ENCODE measurements around the gene CHRM2.

The CHRM2 gene

DNA sequence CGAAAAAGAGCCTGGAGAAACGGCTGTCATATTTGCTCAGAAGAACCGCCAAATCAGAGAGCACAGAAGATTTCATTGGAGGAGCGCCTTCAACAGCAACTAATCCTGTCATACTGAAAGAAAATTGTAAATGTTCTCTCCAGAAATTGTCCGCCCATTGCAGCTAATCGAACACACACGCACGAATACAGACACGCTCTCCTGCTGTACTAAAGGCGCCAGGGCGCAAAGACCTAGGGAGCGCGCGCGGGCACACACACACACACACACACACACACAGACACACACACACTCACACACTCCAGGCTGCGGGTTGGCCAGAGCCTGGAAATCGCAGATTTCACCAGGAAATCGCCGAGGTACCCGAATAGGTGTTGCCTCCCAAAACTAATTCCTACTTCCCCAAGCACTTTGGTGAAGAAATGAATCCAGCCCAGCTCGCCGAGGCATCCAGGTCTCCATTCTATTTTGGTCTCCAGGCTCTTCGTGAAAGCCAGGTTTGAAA is at the start of gene CHRM2:
Gene CHRM2 (plus strand): TSS at position 157 of the 505 bp plus-strand sequence. CDS start 146,214 bp downstream, outside the sequence.
- no peak for TF ChIP-seq YY1 (IDR thresholded peaks at IDR 0.05; ENCODE audit: low read depth)
- TF ChIP-seq EP300 (IDR thresholded peaks at IDR 0.05; ENCODE audit: borderline replicate concordance), result no peak
- no peak for TF ChIP-seq CEBPB (IDR thresholded peaks at IDR 0.05)
- no peak for TF ChIP-seq ZBTB7A (IDR thresholded peaks at IDR 0.05; ENCODE audit: low read depth)
- TF ChIP-seq CREB1 (IDR thresholded peaks at IDR 0.05; ENCODE audit: low read depth), result no peak
- no peak for TF ChIP-seq RAD21 (IDR thresholded peaks at IDR 0.05; ENCODE audit: low read depth)
- no peak for TF ChIP-seq NFIC (IDR thresholded peaks at IDR 0.05)

DNA sequence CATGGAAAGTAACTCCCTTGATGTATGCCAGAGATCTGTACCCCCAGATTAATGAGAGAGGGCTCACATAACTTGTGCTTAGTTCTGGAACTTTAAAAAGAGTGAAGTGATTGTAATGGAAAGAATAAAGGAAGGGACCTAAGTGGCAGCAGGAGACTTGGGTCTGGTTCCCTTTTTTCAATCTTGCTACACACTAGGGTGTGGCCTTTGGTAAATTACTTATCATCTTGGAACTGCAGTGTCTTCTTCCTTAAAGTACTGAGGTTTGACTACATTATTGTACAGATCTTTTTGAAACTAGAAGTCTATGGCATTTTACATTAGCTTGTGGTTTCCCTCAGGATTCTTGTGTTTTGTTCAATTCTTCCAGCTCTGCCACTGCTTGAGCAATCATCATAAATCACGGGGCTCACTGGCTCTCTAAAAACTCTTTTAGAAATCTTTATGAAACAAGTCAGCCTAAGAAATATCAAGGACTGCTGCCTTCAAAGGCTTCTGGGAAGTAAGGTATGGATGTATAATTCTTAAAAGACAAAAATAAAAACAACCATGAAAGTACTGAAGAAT is 22.5 kb upstream of the CHRM2 start:
- TF ChIP-seq TCF12 (IDR thresholded peaks at IDR 0.05; ENCODE audit: low read depth) (no peak), NFIC (IDR thresholded peaks at IDR 0.05) (no peak), ZBTB7A (IDR thresholded peaks at IDR 0.05; ENCODE audit: low read depth) (no peak), YY1 (IDR thresholded peaks at IDR 0.05; ENCODE audit: low read depth) (no peak), TEAD4 (IDR thresholded peaks at IDR 0.05) (no peak), CEBPB (IDR thresholded peaks at IDR 0.05) (no peak), FOXM1 (IDR thresholded peaks at IDR 0.05; ENCODE audit: borderline replicate concordance, low read depth) (no peak), EGR1 (IDR thresholded peaks at IDR 0.05) (no peak), USF1 (IDR thresholded peaks at IDR 0.05) (no peak), TAF1 (IDR thresholded peaks at IDR 0.05; ENCODE audit: low read depth) (no peak)
- TF ChIP-seq, protein P1, sequence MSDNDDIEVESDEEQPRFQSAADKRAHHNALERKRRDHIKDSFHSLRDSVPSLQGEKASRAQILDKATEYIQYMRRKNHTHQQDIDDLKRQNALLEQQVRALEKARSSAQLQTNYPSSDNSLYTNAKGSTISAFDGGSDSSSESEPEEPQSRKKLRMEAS (IDR thresholded peaks at IDR 0.05), result no peak
- TF ChIP-seq, protein P2, sequence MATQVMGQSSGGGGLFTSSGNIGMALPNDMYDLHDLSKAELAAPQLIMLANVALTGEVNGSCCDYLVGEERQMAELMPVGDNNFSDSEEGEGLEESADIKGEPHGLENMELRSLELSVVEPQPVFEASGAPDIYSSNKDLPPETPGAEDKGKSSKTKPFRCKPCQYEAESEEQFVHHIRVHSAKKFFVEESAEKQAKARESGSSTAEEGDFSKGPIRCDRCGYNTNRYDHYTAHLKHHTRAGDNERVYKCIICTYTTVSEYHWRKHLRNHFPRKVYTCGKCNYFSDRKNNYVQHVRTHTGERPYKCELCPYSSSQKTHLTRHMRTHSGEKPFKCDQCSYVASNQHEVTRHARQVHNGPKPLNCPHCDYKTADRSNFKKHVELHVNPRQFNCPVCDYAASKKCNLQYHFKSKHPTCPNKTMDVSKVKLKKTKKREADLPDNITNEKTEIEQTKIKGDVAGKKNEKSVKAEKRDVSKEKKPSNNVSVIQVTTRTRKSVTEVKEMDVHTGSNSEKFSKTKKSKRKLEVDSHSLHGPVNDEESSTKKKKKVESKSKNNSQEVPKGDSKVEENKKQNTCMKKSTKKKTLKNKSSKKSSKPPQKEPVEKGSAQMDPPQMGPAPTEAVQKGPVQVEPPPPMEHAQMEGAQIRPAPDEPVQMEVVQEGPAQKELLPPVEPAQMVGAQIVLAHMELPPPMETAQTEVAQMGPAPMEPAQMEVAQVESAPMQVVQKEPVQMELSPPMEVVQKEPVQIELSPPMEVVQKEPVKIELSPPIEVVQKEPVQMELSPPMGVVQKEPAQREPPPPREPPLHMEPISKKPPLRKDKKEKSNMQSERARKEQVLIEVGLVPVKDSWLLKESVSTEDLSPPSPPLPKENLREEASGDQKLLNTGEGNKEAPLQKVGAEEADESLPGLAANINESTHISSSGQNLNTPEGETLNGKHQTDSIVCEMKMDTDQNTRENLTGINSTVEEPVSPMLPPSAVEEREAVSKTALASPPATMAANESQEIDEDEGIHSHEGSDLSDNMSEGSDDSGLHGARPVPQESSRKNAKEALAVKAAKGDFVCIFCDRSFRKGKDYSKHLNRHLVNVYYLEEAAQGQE (IDR thresholded peaks at IDR 0.05; ENCODE audit: low read depth), result no peak

DNA sequence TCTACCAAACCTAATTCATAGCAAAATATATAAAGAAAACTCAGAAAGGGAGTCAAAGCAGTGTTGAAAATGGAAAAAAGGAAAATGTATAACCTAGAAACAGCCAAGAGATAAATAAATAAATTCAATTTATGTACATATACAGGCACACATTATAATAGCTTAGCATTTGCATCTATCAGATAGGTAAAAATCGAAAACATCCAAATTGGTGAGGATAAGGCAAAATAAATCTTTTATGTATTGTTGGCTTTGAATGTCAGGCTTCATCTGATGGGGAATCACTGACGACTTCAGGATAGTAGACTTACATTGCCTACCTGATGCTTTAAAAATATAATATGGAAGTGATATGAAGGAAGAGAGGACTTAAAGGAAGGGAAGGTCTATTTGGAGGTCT is 20.6 kb upstream of the CHRM2 start:
- TF ChIP-seq, protein P2 (IDR thresholded peaks at IDR 0.05; ENCODE audit: low read depth), result no peak
- TF ChIP-seq YY1 (IDR thresholded peaks at IDR 0.05; ENCODE audit: low read depth) (no peak), RAD21 (IDR thresholded peaks at IDR 0.05; ENCODE audit: low read depth) (no peak), TCF12 (IDR thresholded peaks at IDR 0.05; ENCODE audit: low read depth) (no peak), FOXM1 (IDR thresholded peaks at IDR 0.05; ENCODE audit: borderline replicate concordance, low read depth) (no peak), TAF1 (IDR thresholded peaks at IDR 0.05; ENCODE audit: low read depth) (no peak), EP300 (IDR thresholded peaks at IDR 0.05; ENCODE audit: borderline replicate concordance) (no peak), TEAD4 (IDR thresholded peaks at IDR 0.05) (no peak), CEBPB (IDR thresholded peaks at IDR 0.05) (no peak), EGR1 (IDR thresholded peaks at IDR 0.05) (no peak), CREB1 (IDR thresholded peaks at IDR 0.05; ENCODE audit: low read depth) (no peak), ZBTB7A (IDR thresholded peaks at IDR 0.05; ENCODE audit: low read depth) (no peak)
- TF ChIP-seq, protein P1 (IDR thresholded peaks at IDR 0.05), result no peak

GRCh38 chr7:136853654-136854053 is 14.8 kb upstream of the CHRM2 start:
- TF ChIP-seq CEBPB (IDR thresholded peaks at IDR 0.05) (no peak), TEAD4 (IDR thresholded peaks at IDR 0.05) (no peak), ZBTB7A (IDR thresholded peaks at IDR 0.05; ENCODE audit: low read depth) (no peak), EP300 (IDR thresholded peaks at IDR 0.05; ENCODE audit: borderline replicate concordance) (no peak), USF1 (IDR thresholded peaks at IDR 0.05) (no peak), FOXM1 (IDR thresholded peaks at IDR 0.05; ENCODE audit: borderline replicate concordance, low read depth) (no peak), CREB1 (IDR thresholded peaks at IDR 0.05; ENCODE audit: low read depth) (no peak), TAF1 (IDR thresholded peaks at IDR 0.05; ENCODE audit: low read depth) (no peak), RAD21 (IDR thresholded peaks at IDR 0.05; ENCODE audit: low read depth) (no peak), EGR1 (IDR thresholded peaks at IDR 0.05) (no peak), NFIC (IDR thresholded peaks at IDR 0.05) (no peak), YY1 (IDR thresholded peaks at IDR 0.05; ENCODE audit: low read depth) (no peak), TCF12 (IDR thresholded peaks at IDR 0.05; ENCODE audit: low read depth) (no peak)
- TF ChIP-seq, protein P1 (IDR thresholded peaks at IDR 0.05), result no peak
- TF ChIP-seq, protein P2 (IDR thresholded peaks at IDR 0.05; ENCODE audit: low read depth), result no peak

Data from Ishikawa (cell line).